WTC11 (cell line): ENCODE data around the gene RBM4. TPM values are rescaled to one million over a fixed set of nuclear protein-coding genes. Genes with fewer than 3 reads are reported as not detected.
A peak's percentile ranks its signal among the peaks of the same experiment; 100 is the strongest.

Source experiments
- ATAC-seq: fragments of 200-7000 bp; cut with Tn5 transposase; 2 replicates; pipeline ENCODE4 v1.10.0; 2021; ENCODE audit warnings: mild to moderate bottlenecking, moderate library complexity
- CTCF ChIA-PET: fragments of 300-600 bp; sonication (Branson Sonifier 250); formaldehyde crosslinking; loops from one replicate; lab custom pipeline; 2021; ENCODE audit warnings: antibody characterized with exemption; lab: Charles Lee
- POLR2A ChIA-PET: fragments of 350-600 bp; sonication (Branson Sonifier 250); formaldehyde crosslinking; loops from one replicate; lab custom pipeline; 2021; ENCODE audit warnings: antibody characterized with exemption; lab: Charles Lee
- DNase-seq: peaks from one replicate; pipeline ENCODE4 v3.0.0; 2021; ENCODE audit warnings: low spot score
- H3K27ac Mint-ChIP-seq: 2 replicates; pipeline ENCODE4 v1.8.0; 2021; ENCODE audit warnings: mixed read lengths
- H3K27me3 Mint-ChIP-seq: 2 replicates; pipeline ENCODE4 v1.8.0; 2021; ENCODE audit warnings: low read depth, mild to moderate bottlenecking, moderate library complexity, mixed read lengths
- H3K36me3 Mint-ChIP-seq: 2 replicates; pipeline ENCODE4 v1.8.0; 2021; ENCODE audit warnings: mixed read lengths
- H3K4me1 Mint-ChIP-seq: 2 replicates; pipeline ENCODE4 v1.8.0; 2022; ENCODE audit warnings: mixed read lengths
- H3K4me3 Mint-ChIP-seq: 2 replicates; pipeline ENCODE4 v1.8.0; 2021; ENCODE audit warnings: mild to moderate bottlenecking, moderate library complexity, mixed read lengths
- H3K9me3 Mint-ChIP-seq: 2 replicates; pipeline ENCODE4 v1.8.0; 2021; ENCODE audit warnings: mixed read lengths
- AFF4 ChIP-seq: sonication (generic); formaldehyde crosslinking; IDR thresholded peaks from 2 replicates; pipeline ENCODE4 v1.8.1; 2023; ENCODE audit warnings: mild to moderate bottlenecking, missing genetic modification reagents, borderline replicate concordance
- ATF6 ChIP-seq: sonication (generic); formaldehyde crosslinking; IDR thresholded peaks from 2 replicates; pipeline ENCODE4 v1.8.1; 2023; ENCODE audit warnings: mild to moderate bottlenecking, missing genetic modification reagents
- CDX4 ChIP-seq: fragments of 250-450 bp; sonication (Bioruptor Pico); IDR thresholded peaks from 2 replicates; pipeline ENCODE4 v1.9.0; 2021; ENCODE audit warnings: moderate library complexity, mild to moderate bottlenecking, inconsistent platforms, borderline replicate concordance
- FOXK1 ChIP-seq: sonication (generic); formaldehyde crosslinking; IDR thresholded peaks from 2 replicates; pipeline ENCODE4 v1.8.0; 2022; ENCODE audit warnings: mild to moderate bottlenecking, moderate library complexity, missing genetic modification reagents
- IRF1 ChIP-seq: sonication (generic); formaldehyde crosslinking; IDR thresholded peaks from 2 replicates; pipeline ENCODE4 v1.8.0; 2023; ENCODE audit warnings: missing genetic modification reagents
- MLX ChIP-seq: sonication (generic); formaldehyde crosslinking; IDR thresholded peaks from 2 replicates; pipeline ENCODE4 v1.8.1; 2023; ENCODE audit warnings: mild to moderate bottlenecking, missing genetic modification reagents, moderate library complexity
- PREB ChIP-seq: sonication (generic); formaldehyde crosslinking; IDR thresholded peaks from 2 replicates; pipeline ENCODE4 v1.8.1; 2022; ENCODE audit warnings: mild to moderate bottlenecking, missing genetic modification reagents, moderate library complexity, borderline replicate concordance
- SOX15 ChIP-seq: fragments of 250-450 bp; sonication (Bioruptor Pico); IDR thresholded peaks from 2 replicates; pipeline ENCODE4 v1.9.0; 2021; ENCODE audit warnings: mild to moderate bottlenecking
- SP1 ChIP-seq: sonication (generic); formaldehyde crosslinking; conservative IDR thresholded peaks from 2 replicates; pipeline ENCODE4 v1.8.1; 2022; ENCODE audit warnings: missing genetic modification reagents
- ZNF138 ChIP-seq: sonication (generic); formaldehyde crosslinking; conservative IDR thresholded peaks from 2 replicates; pipeline ENCODE4 v1.8.1; 2022; ENCODE audit warnings: mild to moderate bottlenecking, moderate library complexity, missing genetic modification reagents
- ZNF219 ChIP-seq: sonication (generic); formaldehyde crosslinking; IDR thresholded peaks from 2 replicates; pipeline ENCODE4 v1.8.0; 2023; ENCODE audit warnings: missing genetic modification reagents, mild to moderate bottlenecking, borderline replicate concordance
- ZNF232 ChIP-seq: sonication (generic); formaldehyde crosslinking; IDR thresholded peaks from 2 replicates; pipeline ENCODE4 v1.8.0; 2022; ENCODE audit warnings: mild to moderate bottlenecking, missing genetic modification reagents
- ZNF423 ChIP-seq: fragments of 250-450 bp; sonication (Bioruptor Pico); IDR thresholded peaks from 2 replicates; pipeline ENCODE4 v2.1.2; 2022; ENCODE audit warnings: mild to moderate bottlenecking, moderate library complexity
- ZSCAN18 ChIP-seq: fragments of 250-450 bp; sonication (Bioruptor Pico); IDR thresholded peaks from 2 replicates; pipeline ENCODE4 v2.1.2; 2022; ENCODE audit warnings: mild to moderate bottlenecking, moderate library complexity
- total RNA-seq: library from RNA; stranded (reverse); gene quantifications from 3 replicates; pipeline ENCODE4 v1.2.3, GENCODE V29; 2021

Gene RBM4
- total RNA-seq, 1 experiment from 2014 or later: 144 TPM

- TF ChIP-seq ZSCAN18: no peak
- TF ChIP-seq CDX4: no peak
These were observed 37.8 kb upstream of the RBM4 start (continued) for GRCh38 chr11:66600631-66601233.

- Mint-ChIP-seq H3K4me3 (no peak overlapping the region), H3K27ac (peak overlapping the region; percentile 11; the same call in 1 of the 2 replicates), H3K36me3 (peaks cover 16% of the 10 kb centered on the region; the same call in 1 of the 2 replicates), H3K4me1 (no peaks in the 10 kb centered on the region), H3K9me3 (no peaks in the 10 kb centered on the region), H3K27me3 (no peaks in the 10 kb centered on the region)
- no peak for ATAC-seq
- TF ChIP-seq IRF1 (no peak), FOXK1 (CRISPR knock-in tag) (no peak), SP1 (CRISPR knock-in tag) (no peak), SOX15 (CRISPR knock-in tag) (no peak), PREB (CRISPR knock-in tag) (no peak), ZNF232 (CRISPR knock-in tag) (no peak), ATF6 (CRISPR knock-in tag) (no peak), AFF4 (CRISPR knock-in tag) (no peak), MLX (no peak), ZNF219 (no peak), ZNF138 (CRISPR knock-in tag) (no peak), ZNF423 (CRISPR knock-in tag) (no peak)
- CTCF ChIA-PET: no interaction called here
- POLR2A ChIA-PET: no interaction called here
- DNase-seq: no peak
These were observed 35.4 kb upstream of the RBM4 start for GRCh38 chr11:66603072-66603471.
